Keratinocyte (primary cell): Measurements from ENCODE around the gene SCAF1.

Source experiments
- CTCF ChIP-seq, 3 experiments: IDR thresholded peaks in 1 of 3; conservative IDR thresholded peaks in 1 of 3; optimal IDR thresholded peaks in 1 of 3; 2 replicates in 2 of 3; 3 replicates in 1 of 3; pipeline versions ENCODE3 to v1.5.1; 2011; ENCODE audit warnings: low read length in 3 of 3, mild to moderate bottlenecking in 3 of 3, moderate library complexity in 2 of 3, control low read depth in 1 of 3, inconsistent platforms in 1 of 3; ENCODE audit not compliant: insufficient read depth in 2 of 3; ENCODE audit errors: extremely low read depth in 1 of 3
- EZH2 ChIP-seq: IDR thresholded peaks from one replicate; pipeline ENCODE4 v1.6.1; 2012; ENCODE audit warnings: inconsistent platforms, mild to moderate bottlenecking, low read length, moderate library complexity

DNA sequence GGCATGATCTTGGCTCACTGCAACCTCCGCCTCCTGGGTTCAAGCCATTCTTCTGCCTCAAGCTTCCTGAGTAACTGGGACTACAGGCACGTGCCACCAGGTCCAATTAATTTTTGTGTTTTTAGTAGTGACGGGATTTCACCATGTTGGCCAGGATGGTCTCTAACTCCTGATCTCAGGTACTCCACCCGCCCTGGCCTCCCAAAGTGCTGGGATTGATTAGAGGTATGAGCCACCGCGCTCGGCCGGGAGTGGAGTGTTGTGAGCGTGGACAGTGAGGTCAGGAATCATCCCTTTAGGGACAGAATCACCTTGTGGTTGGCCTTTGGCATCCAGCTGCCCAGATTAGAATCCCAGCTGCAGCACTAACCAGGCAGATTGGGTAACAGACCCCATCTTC lies 12.3 kb upstream of the SCAF1 start:
- TF ChIP-seq CTCF (optimal IDR thresholded peaks at IDR 0.05 in 1 of 3, IDR thresholded peaks at IDR 0.05 in 1 of 3, conservative IDR thresholded peaks at IDR 0.05 in 1 of 3; ENCODE audit: extremely low read depth in 1 of 3, insufficient read depth in 2 of 3, low read length in 3 of 3) (no peak), EZH2 (no peak)
